ENCODE results near the gene NT5C3B.

GRCh38 chr17:41835214-41835799 is 725 bp downstream of the NT5C3B start:
- no peak for TF ChIP-seq EZH2 (IDR thresholded peaks at IDR 0.05; ENCODE audit: low read length, unreplicated experiment)
- TF ChIP-seq, protein P1, sequence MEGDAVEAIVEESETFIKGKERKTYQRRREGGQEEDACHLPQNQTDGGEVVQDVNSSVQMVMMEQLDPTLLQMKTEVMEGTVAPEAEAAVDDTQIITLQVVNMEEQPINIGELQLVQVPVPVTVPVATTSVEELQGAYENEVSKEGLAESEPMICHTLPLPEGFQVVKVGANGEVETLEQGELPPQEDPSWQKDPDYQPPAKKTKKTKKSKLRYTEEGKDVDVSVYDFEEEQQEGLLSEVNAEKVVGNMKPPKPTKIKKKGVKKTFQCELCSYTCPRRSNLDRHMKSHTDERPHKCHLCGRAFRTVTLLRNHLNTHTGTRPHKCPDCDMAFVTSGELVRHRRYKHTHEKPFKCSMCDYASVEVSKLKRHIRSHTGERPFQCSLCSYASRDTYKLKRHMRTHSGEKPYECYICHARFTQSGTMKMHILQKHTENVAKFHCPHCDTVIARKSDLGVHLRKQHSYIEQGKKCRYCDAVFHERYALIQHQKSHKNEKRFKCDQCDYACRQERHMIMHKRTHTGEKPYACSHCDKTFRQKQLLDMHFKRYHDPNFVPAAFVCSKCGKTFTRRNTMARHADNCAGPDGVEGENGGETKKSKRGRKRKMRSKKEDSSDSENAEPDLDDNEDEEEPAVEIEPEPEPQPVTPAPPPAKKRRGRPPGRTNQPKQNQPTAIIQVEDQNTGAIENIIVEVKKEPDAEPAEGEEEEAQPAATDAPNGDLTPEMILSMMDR (conservative IDR thresholded peaks at IDR 0.05; ENCODE audit: low read depth, low read length): no peak
- no peak for TF ChIP-seq EZH2phosphoT487 (IDR thresholded peaks at IDR 0.05; ENCODE audit: borderline replicate concordance, low read length)
